OCI-LY7 (cell line): ENCODE data around the gene SLC27A1.
"Not testable (repeated sequence)": the region's sequence is repeated elsewhere in the genome, so short reads cannot be mapped to it uniquely, and the experiment has no call there.

ENCODE experiments used
- CTCF ChIP-seq: fragments of 200-600 bp; sonication (generic); conservative IDR thresholded peaks from 2 replicates; pipeline ENCODE4 v1.5.1; 2014; ENCODE audit warnings: mild to moderate bottlenecking, antibody characterized with exemption, low read length, moderate library complexity, mixed read lengths
- EZH2phosphoT487 ChIP-seq: fragments of 200-600 bp; sonication (generic); IDR thresholded peaks from 2 replicates; pipeline ENCODE4 v1.6.1; 2018; ENCODE audit warnings: low read depth, borderline replicate concordance, mild to moderate bottlenecking, mixed run types, antibody characterized with exemption, low read length, moderate library complexity, mixed read lengths

GRCh38 chr19:17508558-17508933, 38.2 kb downstream of the SLC27A1 start:
- TF ChIP-seq CTCF, EZH2phosphoT487: not testable (repeated sequence)
